Measurements from ENCODE around the gene CLCN3. TPM values are rescaled to one million over a fixed set of nuclear protein-coding genes. Genes with fewer than 3 reads are reported as not detected.

The CLCN3 gene
- total and polyA plus RNA-seq, 2 of the 13 experiments (the other 11 are each of a cell fraction or from before 2014, with no cell fraction given): 13.6 to 23.7 TPM

- peak; percentile 78; the same call in 1 of the 2 replicates for TF ChIP-seq ZNF350 (CRISPR knock-in tag; IDR thresholded peaks at IDR 0.05; ENCODE audit: borderline replicate concordance, low read depth)
- TF ChIP-seq CREB1 (IDR thresholded peaks at IDR 0.05): peak; percentile 98
- TF ChIP-seq CREB1 (CRISPR knock-in tag; IDR thresholded peaks at IDR 0.05): peak; percentile 96
- no peak for TF ChIP-seq MIER2 (CRISPR knock-in tag; IDR thresholded peaks at IDR 0.05)
- peak; percentile 66 for TF ChIP-seq ATF7 (IDR thresholded peaks at IDR 0.05)
- TF ChIP-seq ATF7 (CRISPR knock-in tag; IDR thresholded peaks at IDR 0.05): peak; percentile 75; the same call in 1 of the 2 replicates
- TF ChIP-seq ZNF567 (CRISPR knock-in tag; IDR thresholded peaks at IDR 0.05; ENCODE audit: borderline replicate concordance): no peak
- TF ChIP-seq SKIL (CRISPR knock-in tag; IDR thresholded peaks at IDR 0.05; ENCODE audit: borderline replicate concordance): no peak
- no peak for TF ChIP-seq NONO (IDR thresholded peaks at IDR 0.05)
- TF ChIP-seq NONO (CRISPR knock-in tag; conservative IDR thresholded peaks at IDR 0.05): peak; percentile 60; the same call in 1 of the 2 replicates
- peak; percentile 65 for TF ChIP-seq ZNF883 (CRISPR knock-in tag; IDR thresholded peaks at IDR 0.05; ENCODE audit: not compliant biosample characterization)
- peak; percentile 87; the same call in 1 of the 2 replicates for TF ChIP-seq ZNF33B (CRISPR knock-in tag; IDR thresholded peaks at IDR 0.05)
- TF ChIP-seq MYPOP (CRISPR knock-in tag; IDR thresholded peaks at IDR 0.05): no peak
- TF ChIP-seq KLF12 (CRISPR knock-in tag; IDR thresholded peaks at IDR 0.05; ENCODE audit: borderline replicate concordance): peak; percentile 73; the same call in 1 of the 2 replicates
- peak; percentile 52; the same call in 1 of the 2 replicates for TF ChIP-seq FOXK1 (CRISPR knock-in tag; IDR thresholded peaks at IDR 0.05; ENCODE audit: borderline replicate concordance, low read depth)
- peak; percentile 76; the same call in 1 of the 2 replicates for TF ChIP-seq ZNF580 (CRISPR knock-in tag; IDR thresholded peaks at IDR 0.05; ENCODE audit: borderline replicate concordance, low read depth)
- TF ChIP-seq DR1 (CRISPR knock-in tag; IDR thresholded peaks at IDR 0.05): peak; percentile 53; the same call in 1 of the 2 replicates
- peak; percentile 50; the same call in 1 of the 2 replicates for TF ChIP-seq NR2C2 (CRISPR knock-in tag; IDR thresholded peaks at IDR 0.05; ENCODE audit: borderline replicate concordance)
- TF ChIP-seq TFE3 (CRISPR knock-in tag; IDR thresholded peaks at IDR 0.05): peak; percentile 50
- peak; percentile 61 for TF ChIP-seq ZFX (CRISPR knock-in tag; IDR thresholded peaks at IDR 0.05; ENCODE audit: low read depth)
- peak; percentile 90 for TF ChIP-seq KAT8 (CRISPR knock-in tag; IDR thresholded peaks at IDR 0.05)
- peak; percentile 72 for TF ChIP-seq MXD4 (CRISPR knock-in tag; IDR thresholded peaks at IDR 0.05)
- peak; percentile 54; the same call in 1 of the 2 replicates for TF ChIP-seq GATAD2A (CRISPR knock-in tag; IDR thresholded peaks at IDR 0.05)
- peak; percentile 13 for TF ChIP-seq YY1 (IDR thresholded peaks at IDR 0.05; ENCODE audit: insufficient read depth, insufficient replicate concordance, low read depth, low read length)
Measured at GRCh38 chr4:169611991-169612870, 8.1 kb upstream of the CLCN3 start, which contains the start of gene NEK1 (continued).

Data from HepG2 (cell line).